GM18517 (cell line): ENCODE data around the gene ZNF410.
"Not testable (repeated sequence)": the region's sequence is repeated elsewhere in the genome, so short reads cannot be mapped to it uniquely, and the experiment has no call there.

Source experiments
- ATAC-seq: cut with Tn5 transposase; IDR thresholded peaks from one replicate; pipeline ENCODE4 v1.9.1; 2021; ENCODE audit warnings: mild to moderate bottlenecking, moderate library complexity; ENCODE audit not compliant: unreplicated experiment

ZNF410 gene

GRCh38 chr14:73884438-73885190 is 2.0 kb upstream of the ZNF410 start:
- ATAC-seq = no peak

- ATAC-seq = no peak
These were observed 608 bp downstream of the ZNF410 start for GRCh38 chr14:73887318-73887616.

GRCh38 chr14:73887694-73888459 is 1.2 kb downstream of the ZNF410 start:
- no peak for ATAC-seq

- ATAC-seq = no peak
These were observed 1.7 kb downstream of the ZNF410 start for GRCh38 chr14:73888460-73888725.

GRCh38 chr14:73888971-73889370 is 2.3 kb downstream of the ZNF410 start:
- no peak for ATAC-seq

GRCh38 chr14:73889376-73889775 is 2.7 kb downstream of the ZNF410 start:
- no peak for ATAC-seq

- not testable (repeated sequence) for ATAC-seq
These were observed 7.6 kb downstream of the ZNF410 start for GRCh38 chr14:73894180-73894687.

- ATAC-seq = no peak
These were observed 9.3 kb downstream of the ZNF410 start for GRCh38 chr14:73895939-73896338.

GRCh38 chr14:73896521-73896920 is 9.9 kb downstream of the ZNF410 start:
- ATAC-seq = no peak

- no peak for ATAC-seq
These were observed 16.4 kb downstream of the ZNF410 start for GRCh38 chr14:73903028-73903427.

GRCh38 chr14:73909681-73910080 is 23.0 kb downstream of the ZNF410 start:
- ATAC-seq = no peak

- no peak for ATAC-seq
These were observed 26.6 kb downstream of the ZNF410 start for GRCh38 chr14:73913256-73913655.

- ATAC-seq = no peak
These were observed 29.7 kb downstream of the ZNF410 start for GRCh38 chr14:73916324-73916723.

- not testable (repeated sequence) for ATAC-seq
These were observed 32.8 kb downstream of the ZNF410 start for GRCh38 chr14:73919457-73919856.

GRCh38 chr14:73924337-73924736 is 37.7 kb downstream of the ZNF410 start:
- no peak for ATAC-seq

GRCh38 chr14:73935666-73936065 is 49.0 kb downstream of the ZNF410 start:
- no peak for ATAC-seq

- ATAC-seq = no peak
These were observed 49.9 kb downstream of the ZNF410 start for GRCh38 chr14:73936548-73936947.

- ATAC-seq = no peak
These were observed 50.4 kb downstream of the ZNF410 start for GRCh38 chr14:73937012-73937411.

GRCh38 chr14:73942180-73942579 is 55.5 kb downstream of the ZNF410 start:
- no peak for ATAC-seq

- ATAC-seq = no peak
These were observed 56.4 kb downstream of the ZNF410 start for GRCh38 chr14:73943083-73943482.

- no peak for ATAC-seq
These were observed 57.9 kb downstream of the ZNF410 start for GRCh38 chr14:73944432-73945158.

- ATAC-seq = no peak
These were observed 58.6 kb downstream of the ZNF410 start for GRCh38 chr14:73945159-73945670.
